Measurements from ENCODE around the gene SLC1A1.

SLC1A1 gene

GRCh38 chr9:4465910-4466309 lies 24.4 kb upstream of the SLC1A1 start:
- DNase-seq (ENCODE audit: low read depth), result no peak
- TF ChIP-seq, protein P1, sequence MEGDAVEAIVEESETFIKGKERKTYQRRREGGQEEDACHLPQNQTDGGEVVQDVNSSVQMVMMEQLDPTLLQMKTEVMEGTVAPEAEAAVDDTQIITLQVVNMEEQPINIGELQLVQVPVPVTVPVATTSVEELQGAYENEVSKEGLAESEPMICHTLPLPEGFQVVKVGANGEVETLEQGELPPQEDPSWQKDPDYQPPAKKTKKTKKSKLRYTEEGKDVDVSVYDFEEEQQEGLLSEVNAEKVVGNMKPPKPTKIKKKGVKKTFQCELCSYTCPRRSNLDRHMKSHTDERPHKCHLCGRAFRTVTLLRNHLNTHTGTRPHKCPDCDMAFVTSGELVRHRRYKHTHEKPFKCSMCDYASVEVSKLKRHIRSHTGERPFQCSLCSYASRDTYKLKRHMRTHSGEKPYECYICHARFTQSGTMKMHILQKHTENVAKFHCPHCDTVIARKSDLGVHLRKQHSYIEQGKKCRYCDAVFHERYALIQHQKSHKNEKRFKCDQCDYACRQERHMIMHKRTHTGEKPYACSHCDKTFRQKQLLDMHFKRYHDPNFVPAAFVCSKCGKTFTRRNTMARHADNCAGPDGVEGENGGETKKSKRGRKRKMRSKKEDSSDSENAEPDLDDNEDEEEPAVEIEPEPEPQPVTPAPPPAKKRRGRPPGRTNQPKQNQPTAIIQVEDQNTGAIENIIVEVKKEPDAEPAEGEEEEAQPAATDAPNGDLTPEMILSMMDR (IDR thresholded peaks at IDR 0.05; ENCODE audit: low read length, missing control alignments), result no peak

GRCh38 chr9:4475301-4475700 lies 15.0 kb upstream of the SLC1A1 start:
- TF ChIP-seq, protein P1 (IDR thresholded peaks at IDR 0.05; ENCODE audit: low read length, missing control alignments), result no peak
- no peak overlapping the region for H3K4me3 ChIP-seq (replicated peaks; ENCODE audit: low read depth, low read length)
- peak; percentile 16 for DNase-seq (ENCODE audit: low read depth)

More at GRCh38 chr9:4465910-4466309, 24.4 kb upstream of the SLC1A1 start:
- no peak overlapping the region for H3K4me3 ChIP-seq (replicated peaks; ENCODE audit: low read depth, low read length)

DNA sequence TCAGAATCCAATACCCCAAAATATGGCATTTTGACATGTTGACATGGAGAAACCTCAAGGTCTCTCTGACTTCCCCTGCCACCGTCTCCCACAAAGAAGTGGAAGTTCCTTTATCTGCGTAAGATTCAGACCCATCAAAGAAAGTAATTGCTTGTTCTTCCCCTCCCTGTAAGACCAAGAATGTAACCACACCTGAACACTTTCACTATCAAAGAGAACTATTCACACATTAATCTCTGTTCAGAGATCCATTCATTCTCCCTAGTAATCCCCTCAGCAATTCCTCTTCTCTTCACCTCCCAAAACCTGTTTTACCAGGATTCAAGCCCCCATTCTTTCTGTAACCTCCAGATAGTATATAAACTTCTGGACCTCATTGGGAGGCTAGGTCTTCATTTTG lies 4.1 kb upstream of the SLC1A1 start:
- TF ChIP-seq, protein P1 (IDR thresholded peaks at IDR 0.05; ENCODE audit: low read length, missing control alignments), result no peak
- no peak overlapping the region for H3K4me3 ChIP-seq (replicated peaks; ENCODE audit: low read depth, low read length)
- no peak for DNase-seq (ENCODE audit: low read depth)

DNA sequence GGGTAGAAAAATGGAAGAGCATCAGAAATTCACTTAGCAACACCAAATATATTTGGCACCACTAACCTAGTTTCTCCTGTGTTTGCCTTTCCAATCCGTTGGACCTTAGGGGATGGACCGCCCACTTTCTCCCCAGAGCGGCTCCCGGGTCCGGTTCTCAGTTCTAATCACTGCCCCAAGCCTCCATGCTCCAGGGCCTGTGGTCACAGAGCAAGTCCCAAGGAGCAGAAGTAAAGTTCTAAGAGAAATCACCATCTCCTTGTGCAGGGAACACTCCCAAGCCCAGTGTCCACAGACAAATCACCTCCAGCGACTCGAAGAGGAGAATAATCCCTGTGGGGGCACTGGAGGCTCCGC lies 728 bp upstream of the SLC1A1 start:
- peak overlapping the region; percentile 68 for H3K4me3 ChIP-seq (replicated peaks; ENCODE audit: low read depth, low read length)
- DNase-seq (ENCODE audit: low read depth), result peak; percentile 41
- TF ChIP-seq, protein P1 (IDR thresholded peaks at IDR 0.05; ENCODE audit: low read length, missing control alignments), result no peak

DNA sequence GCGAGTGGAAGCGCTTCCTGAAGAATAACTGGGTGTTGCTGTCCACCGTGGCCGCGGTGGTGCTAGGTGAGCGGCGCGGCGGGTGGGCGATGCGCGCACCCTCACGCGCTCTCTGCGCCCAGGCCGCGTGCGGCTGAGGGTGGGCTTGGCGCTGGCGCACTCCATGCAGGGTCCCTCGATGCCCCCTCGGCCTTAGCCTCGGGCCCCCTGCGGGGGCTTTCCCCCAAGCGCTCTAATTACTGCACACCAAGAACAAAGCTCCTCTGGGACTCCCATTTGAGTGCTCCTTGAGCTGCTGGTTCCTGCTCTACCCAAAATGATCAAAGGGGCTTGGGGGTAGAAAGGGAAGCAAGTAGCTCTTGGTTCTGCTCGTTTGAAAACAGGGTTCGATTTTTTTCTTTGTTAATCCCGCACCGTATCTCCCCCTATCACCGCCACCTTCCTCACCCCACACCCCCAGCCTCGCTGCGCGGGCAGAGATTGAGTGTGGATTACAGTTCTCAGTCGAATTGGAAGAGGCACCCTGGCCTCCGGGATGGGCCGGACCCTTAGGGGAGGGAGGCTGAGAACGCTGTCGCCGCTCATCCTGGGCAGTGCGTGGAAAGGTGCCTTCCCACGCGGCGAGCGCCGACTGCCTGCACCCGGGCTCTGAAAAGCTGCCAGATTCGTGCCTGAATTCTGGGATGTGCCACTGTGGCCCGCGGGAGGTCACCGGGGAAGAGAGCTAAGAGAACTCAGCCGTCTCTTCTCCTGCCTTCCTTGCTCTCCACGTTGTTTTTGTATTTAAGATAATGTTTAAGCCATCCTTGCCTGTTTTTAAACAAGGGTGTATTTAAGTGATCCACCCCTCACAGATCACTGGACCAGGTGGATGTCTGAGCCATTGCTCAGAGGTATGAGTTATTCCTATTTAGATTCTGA lies 697 bp downstream of the SLC1A1 start:
- H3K4me3 ChIP-seq (replicated peaks; ENCODE audit: low read depth, low read length), result peak overlapping the region; percentile 68
- TF ChIP-seq, protein P1 (IDR thresholded peaks at IDR 0.05; ENCODE audit: low read length, missing control alignments), result no peak
- no peak for DNase-seq (ENCODE audit: low read depth)

- DNase-seq (ENCODE audit: low read depth), result no peak
- peak overlapping the region; percentile 68 for H3K4me3 ChIP-seq (replicated peaks; ENCODE audit: low read depth, low read length)
- TF ChIP-seq, protein P1 (IDR thresholded peaks at IDR 0.05; ENCODE audit: low read length, missing control alignments), result no peak
Measured at GRCh38 chr9:4491626-4491975, 1.3 kb downstream of the SLC1A1 start.

DNA sequence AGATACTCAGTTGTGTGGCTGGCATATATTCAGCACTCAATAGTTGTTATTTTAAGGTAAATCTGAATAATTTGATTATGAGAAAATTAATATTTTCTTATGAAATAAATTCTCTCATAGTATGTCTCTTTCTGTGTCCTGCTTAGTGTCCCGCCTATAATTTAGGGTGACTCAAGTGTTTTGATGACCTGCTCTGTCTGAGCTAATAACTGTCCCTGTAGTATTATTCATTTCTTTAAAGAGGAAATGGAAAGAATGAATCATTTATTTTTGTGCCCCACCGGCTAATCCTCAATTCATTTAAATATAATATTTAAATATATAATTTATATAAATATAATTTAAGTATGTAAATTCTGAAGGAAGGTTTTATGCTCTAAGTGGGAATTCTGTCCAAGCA lies 4.1 kb downstream of the SLC1A1 start:
- TF ChIP-seq, protein P1 (IDR thresholded peaks at IDR 0.05; ENCODE audit: low read length, missing control alignments), result no peak
- H3K4me3 ChIP-seq (replicated peaks; ENCODE audit: low read depth, low read length), result no peak overlapping the region
- DNase-seq (ENCODE audit: low read depth), result no peak
